HUES6 (cell line): ENCODE data around the gene MAP9.
A peak's percentile ranks its signal among the peaks of the same experiment; 100 is the strongest.
"Not testable (repeated sequence)": the region's sequence is repeated elsewhere in the genome, so short reads cannot be mapped to it uniquely, and the experiment has no call there.

Experiments
- H3K27ac ChIP-seq: 2 replicates; pipeline ENCODE4 v1.7.0; 2013; ENCODE audit warnings: low read depth, mild to moderate bottlenecking, low read length, inconsistent platforms
- H3K27me3 ChIP-seq: 2 replicates; pipeline ENCODE4 v1.6.1; 2013; ENCODE audit warnings: low read length; ENCODE audit not compliant: control insufficient read depth, insufficient read depth
- H3K36me3 ChIP-seq: 2 replicates; pipeline ENCODE4 v1.6.1; 2013; ENCODE audit warnings: low read length; ENCODE audit not compliant: control insufficient read depth, insufficient read depth
- H3K4me1 ChIP-seq: 2 replicates; pipeline ENCODE4 v1.6.1; 2013; ENCODE audit warnings: low read length; ENCODE audit not compliant: control insufficient read depth, insufficient read depth
- H3K4me3 ChIP-seq: 2 replicates; pipeline ENCODE4 v1.5.1; 2013; ENCODE audit warnings: low read depth, low read length
- H3K9ac ChIP-seq: one replicate; pipeline ENCODE4 v1.6.1; 2013; ENCODE audit warnings: mild to moderate bottlenecking, low read length
- H3K9me3 ChIP-seq: 2 replicates; pipeline ENCODE4 v1.6.1; 2013; ENCODE audit warnings: low read depth, low read length; ENCODE audit not compliant: control insufficient read depth, insufficient read depth

The MAP9 gene

GRCh38 chr4:155376387-155377268 lies at the start of gene MAP9:
TSS of gene MAP9 (minus strand) at chr4:155376965. CDS start at chr4:155375850, 1,115 bp downstream.
- Histone ChIP-seq H3K36me3 (no peaks in the 10 kb centered on the region), H3K9me3 (no peaks in the 10 kb centered on the region), H3K27me3 (no peaks in the 10 kb centered on the region; the same call in 1 of the 2 replicates), H3K9ac (peak within 1 kb of the TSS; percentile 52), H3K4me3 (peak within 1 kb of the TSS; percentile 80), H3K4me1 (no peaks in the 10 kb centered on the region), H3K27ac (no peak within 1 kb of the TSS)

- not testable (repeated sequence) for H3K27ac ChIP-seq, H3K9ac ChIP-seq, H3K36me3 ChIP-seq, H3K4me3 ChIP-seq, H3K4me1 ChIP-seq
- H3K27me3 ChIP-seq, result peaks cover 96% of the 10 kb centered on the region
- peaks cover 14% of the 10 kb centered on the region for H3K9me3 ChIP-seq
Measured at GRCh38 chr4:155424778-155425177, 48.0 kb upstream of the MAP9 start.

- peaks cover 4% of the 10 kb centered on the region; the same call in 1 of the 2 replicates for H3K4me1 ChIP-seq
- H3K4me3 ChIP-seq, result no peak overlapping the region
- no peak overlapping the region for H3K9ac ChIP-seq
- H3K36me3 ChIP-seq, result no peaks in the 10 kb centered on the region
- H3K9me3 ChIP-seq, result peaks cover 14% of the 10 kb centered on the region
- peaks cover 96% of the 10 kb centered on the region for H3K27me3 ChIP-seq
- H3K27ac ChIP-seq, result no peak overlapping the region
Measured at GRCh38 chr4:155423671-155424070, 46.9 kb upstream of the MAP9 start.

DNA sequence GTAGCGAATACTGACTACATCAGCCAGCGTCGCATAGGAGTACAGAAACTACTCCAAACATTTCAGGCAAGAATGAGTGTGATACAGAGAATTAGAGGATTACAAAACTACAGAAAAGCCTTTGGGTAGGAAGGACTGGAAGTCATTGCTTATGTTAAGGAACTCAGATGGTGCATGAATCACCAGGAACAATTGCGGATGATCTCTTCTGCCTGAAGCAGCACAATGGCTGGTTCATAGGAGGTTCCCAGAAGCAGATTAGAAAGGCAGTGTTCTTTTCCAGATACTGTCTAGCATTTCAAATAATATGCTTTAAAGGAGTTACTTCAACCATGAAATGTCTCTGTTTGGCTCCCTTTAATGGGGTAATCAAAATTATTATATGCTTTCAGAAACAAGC lies 42.5 kb upstream of the MAP9 start:
- H3K4me1 ChIP-seq, result no peaks in the 10 kb centered on the region
- no peak overlapping the region for H3K9ac ChIP-seq
- H3K4me3 ChIP-seq, result no peak overlapping the region
- H3K27ac ChIP-seq, result no peak overlapping the region
- no peaks in the 10 kb centered on the region for H3K9me3 ChIP-seq
- H3K36me3 ChIP-seq, result no peaks in the 10 kb centered on the region
- peaks cover 95% of the 10 kb centered on the region for H3K27me3 ChIP-seq

- Histone ChIP-seq H3K4me1 (no peaks in the 10 kb centered on the region), H3K27ac (no peak overlapping the region), H3K27me3 (peaks cover 90% of the 10 kb centered on the region), H3K36me3 (no peaks in the 10 kb centered on the region), H3K9me3 (no peaks in the 10 kb centered on the region), H3K4me3 (no peak overlapping the region), H3K9ac (no peak overlapping the region)
Measured at GRCh38 chr4:155415662-155416061, 38.9 kb upstream of the MAP9 start.

DNA sequence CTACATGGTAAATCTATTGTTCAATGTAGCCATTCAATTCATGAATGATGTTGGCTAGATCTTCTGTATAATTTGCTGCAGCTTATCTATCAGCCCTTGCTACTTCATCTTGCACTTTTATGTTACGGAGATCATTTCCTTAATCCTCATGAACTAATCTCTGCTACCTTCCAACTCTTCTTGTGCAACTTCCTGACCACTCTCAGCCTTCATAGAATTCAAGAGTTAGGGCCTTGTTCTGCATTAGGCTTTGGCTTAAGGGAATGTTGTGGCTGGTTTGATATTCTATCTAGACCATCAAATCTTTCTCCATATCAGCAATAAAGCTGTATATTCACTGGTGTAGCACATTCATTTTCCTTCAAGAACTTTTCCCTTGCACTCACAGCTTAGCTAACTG lies 36.7 kb upstream of the MAP9 start:
- Histone ChIP-seq H3K27ac (no peak overlapping the region), H3K27me3 (peaks cover 77% of the 10 kb centered on the region), H3K4me1 (no peaks in the 10 kb centered on the region)

GRCh38 chr4:155411546-155411945 lies 34.8 kb upstream of the MAP9 start:
- H3K4me3 ChIP-seq, result no peak overlapping the region
- no peak overlapping the region for H3K9ac ChIP-seq
- H3K27me3 ChIP-seq, result peaks cover 66% of the 10 kb centered on the region
- H3K9me3 ChIP-seq, result no peaks in the 10 kb centered on the region
- no peaks in the 10 kb centered on the region for H3K36me3 ChIP-seq
- no peaks in the 10 kb centered on the region for H3K4me1 ChIP-seq
- H3K27ac ChIP-seq, result no peak overlapping the region

More for the DNA sequence above, 36.7 kb upstream of the MAP9 start:
- H3K36me3 ChIP-seq, result no peaks in the 10 kb centered on the region
- no peaks in the 10 kb centered on the region for H3K9me3 ChIP-seq
- H3K4me3 ChIP-seq, result no peak overlapping the region
- no peak overlapping the region for H3K9ac ChIP-seq

- Histone ChIP-seq H3K27ac (no peak overlapping the region), H3K4me1 (no peaks in the 10 kb centered on the region), H3K36me3 (no peaks in the 10 kb centered on the region), H3K9me3 (no peaks in the 10 kb centered on the region), H3K27me3 (peaks cover 50% of the 10 kb centered on the region), H3K9ac (no peak overlapping the region), H3K4me3 (no peak overlapping the region)
Measured at GRCh38 chr4:155408796-155409195, 32.0 kb upstream of the MAP9 start.

DNA sequence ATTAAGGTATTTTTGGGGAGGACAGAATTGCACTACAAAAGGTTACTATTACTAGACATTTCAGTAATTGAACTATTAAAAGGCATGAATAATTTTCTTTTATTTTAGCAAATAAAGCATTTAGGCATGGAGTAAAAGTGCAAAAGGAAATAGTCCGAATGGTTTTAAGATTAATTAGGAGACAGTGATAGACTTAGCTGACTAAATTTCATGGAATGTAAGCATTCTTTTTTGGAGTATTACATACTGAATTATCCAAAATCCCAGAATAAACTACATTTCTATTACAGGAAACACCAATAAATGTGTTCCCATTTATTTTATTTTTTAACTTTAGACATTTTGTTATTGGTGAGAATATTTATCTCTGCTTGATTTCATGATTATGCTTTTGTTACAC lies 30.7 kb upstream of the MAP9 start:
- no peak overlapping the region for H3K27ac ChIP-seq
- H3K4me1 ChIP-seq, result no peaks in the 10 kb centered on the region
- no peaks in the 10 kb centered on the region for H3K36me3 ChIP-seq
- no peak overlapping the region for H3K4me3 ChIP-seq
- no peak overlapping the region for H3K9ac ChIP-seq
- peaks cover 47% of the 10 kb centered on the region for H3K27me3 ChIP-seq
- H3K9me3 ChIP-seq, result no peaks in the 10 kb centered on the region

DNA sequence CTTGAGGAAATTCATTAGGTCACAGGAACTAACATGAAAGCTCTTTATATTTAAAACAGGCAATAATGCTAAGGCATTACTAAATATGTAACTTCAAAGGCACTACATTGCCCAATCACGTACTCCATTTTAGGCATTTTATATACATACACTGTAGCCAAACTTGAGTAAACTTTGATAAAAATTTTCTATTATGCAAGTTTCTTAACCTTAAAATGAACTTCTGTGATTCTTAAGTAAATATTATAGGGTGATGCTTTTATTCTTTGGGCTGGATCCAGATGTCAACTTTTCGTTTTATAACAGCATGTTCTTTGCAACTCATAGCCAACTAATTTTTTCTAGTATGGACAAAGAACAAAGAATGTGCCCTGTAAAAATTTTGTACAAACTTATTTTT lies 28.3 kb upstream of the MAP9 start:
- Histone ChIP-seq H3K36me3 (no peaks in the 10 kb centered on the region), H3K9ac (no peak overlapping the region), H3K4me1 (no peaks in the 10 kb centered on the region), H3K27me3 (peaks cover 38% of the 10 kb centered on the region), H3K9me3 (no peaks in the 10 kb centered on the region), H3K4me3 (no peak overlapping the region), H3K27ac (no peak overlapping the region)

GRCh38 chr4:155403886-155404285 lies 27.1 kb upstream of the MAP9 start:
- H3K27me3 ChIP-seq, result peaks cover 34% of the 10 kb centered on the region
- H3K36me3 ChIP-seq, result no peaks in the 10 kb centered on the region
- no peaks in the 10 kb centered on the region for H3K9me3 ChIP-seq
- H3K27ac ChIP-seq, result no peak overlapping the region
- no peaks in the 10 kb centered on the region for H3K4me1 ChIP-seq
- no peak overlapping the region for H3K9ac ChIP-seq
- no peak overlapping the region for H3K4me3 ChIP-seq
